Measurements from ENCODE around the gene SKI. TPM values are rescaled to one million over a fixed set of nuclear protein-coding genes. Genes with fewer than 3 reads are reported as not detected.

SKI gene
- total RNA-seq, 1 donor from 2014 or later: 26.9 TPM

- Histone ChIP-seq H3K27me3 (ENCODE audit: control insufficient read depth, insufficient read depth, low read length) (no peaks in the 10 kb centered on the region), H3K36me3 (ENCODE audit: control insufficient read depth, insufficient read depth, low read length) (peaks cover 4% of the 10 kb centered on the region), H3K4me3 (ENCODE audit: low read depth, low read length) (no peak overlapping the region)
- DNase-seq (ENCODE audit: low read depth): no peak
- TF ChIP-seq CTCF (IDR thresholded peaks at IDR 0.05; ENCODE audit: insufficient read depth, low read length, poor library complexity, severe bottlenecking): no peak
Measured at GRCh38 chr1:2253036-2253796, 25.1 kb downstream of the SKI start.

- H3K36me3 ChIP-seq (ENCODE audit: control insufficient read depth, insufficient read depth, low read length): peaks cover 4% of the 10 kb centered on the region
Measured at GRCh38 chr1:2253797-2254480, 25.8 kb downstream of the SKI start.

GRCh38 chr1:2255047-2255419, 26.9 kb downstream of the SKI start:
- Histone ChIP-seq H3K36me3 (ENCODE audit: control insufficient read depth, insufficient read depth, low read length) (peaks cover 4% of the 10 kb centered on the region), H3K27me3 (ENCODE audit: control insufficient read depth, insufficient read depth, low read length) (no peaks in the 10 kb centered on the region), H3K4me3 (ENCODE audit: low read depth, low read length) (no peak overlapping the region)
- no peak for DNase-seq (ENCODE audit: low read depth)
- TF ChIP-seq CTCF (IDR thresholded peaks at IDR 0.05; ENCODE audit: insufficient read depth, low read length, poor library complexity, severe bottlenecking): no peak

More at GRCh38 chr1:2253797-2254480, 25.8 kb downstream of the SKI start:
- TF ChIP-seq CTCF (IDR thresholded peaks at IDR 0.05; ENCODE audit: insufficient read depth, low read length, poor library complexity, severe bottlenecking): no peak
- DNase-seq (ENCODE audit: low read depth): no peak
- Histone ChIP-seq H3K4me3 (ENCODE audit: low read depth, low read length) (no peak overlapping the region), H3K27me3 (ENCODE audit: control insufficient read depth, insufficient read depth, low read length) (no peaks in the 10 kb centered on the region)

GRCh38 chr1:2255420-2256369, 27.6 kb downstream of the SKI start:
- no peak for DNase-seq (ENCODE audit: low read depth)

More at GRCh38 chr1:2255420-2256369, 27.6 kb downstream of the SKI start:
- TF ChIP-seq CTCF (IDR thresholded peaks at IDR 0.05; ENCODE audit: insufficient read depth, low read length, poor library complexity, severe bottlenecking): no peak
- peaks cover 4% of the 10 kb centered on the region for H3K36me3 ChIP-seq (ENCODE audit: control insufficient read depth, insufficient read depth, low read length)
- no peaks in the 10 kb centered on the region for H3K27me3 ChIP-seq (ENCODE audit: control insufficient read depth, insufficient read depth, low read length)
- no peak overlapping the region for H3K4me3 ChIP-seq (ENCODE audit: low read depth, low read length)
